ENCODE results near the gene KLF3. TPM values are rescaled to one million over a fixed set of nuclear protein-coding genes. Genes with fewer than 3 reads are reported as not detected.

The KLF3 gene
- total RNA-seq, 1 experiment from 2014 or later = 49.9 TPM

DNA sequence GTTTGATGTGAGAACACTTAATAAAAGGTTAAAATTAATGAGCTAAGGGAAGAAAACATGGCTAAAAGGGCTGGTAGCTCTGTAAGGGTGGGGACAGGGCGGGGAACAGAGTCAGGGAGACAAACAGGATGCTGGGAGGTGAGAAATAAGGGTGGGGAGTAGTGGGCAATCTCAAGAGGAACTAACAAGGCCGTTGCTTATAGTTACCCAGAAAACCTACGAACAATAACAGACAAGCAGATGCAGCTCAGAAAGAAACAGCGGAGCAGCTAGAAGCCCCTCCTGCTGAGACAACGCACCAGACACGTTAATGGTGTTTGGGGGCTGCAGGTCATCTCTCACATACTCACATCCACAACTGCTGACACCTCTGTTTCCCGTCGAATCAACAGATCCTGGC lies 9.7 kb upstream of the KLF3 start:
- intact Hi-C loops (cut with micrococcal nuclease; ENCODE audit: unreplicated experiment) = no loop called here
- CTCF ChIA-PET = interaction anchor here (0.7 kb wide), 1 partner anchor 18 kb away, joined by 3 read pairs; no protein-coding TSS in a partner anchor
- Mint-ChIP-seq H3K27ac (ENCODE audit: unreplicated experiment) (no peak overlapping the region), H3K36me3 (ENCODE audit: insufficient read depth, unreplicated experiment) (no peaks in the 10 kb centered on the region), H3K9me3 (ENCODE audit: low read depth, unreplicated experiment) (peaks cover 3% of the 10 kb centered on the region), H3K4me1 (ENCODE audit: low read depth, unreplicated experiment) (peaks cover 10% of the 10 kb centered on the region), H3K27me3 (ENCODE audit: unreplicated experiment) (no peaks in the 10 kb centered on the region), H3K4me3 (ENCODE audit: low read depth, unreplicated experiment) (no peak overlapping the region)
- no TSS peak for BruUV-seq (replicated peaks)
- DNase-seq = no peak
- TF ChIP-seq, protein P1, sequence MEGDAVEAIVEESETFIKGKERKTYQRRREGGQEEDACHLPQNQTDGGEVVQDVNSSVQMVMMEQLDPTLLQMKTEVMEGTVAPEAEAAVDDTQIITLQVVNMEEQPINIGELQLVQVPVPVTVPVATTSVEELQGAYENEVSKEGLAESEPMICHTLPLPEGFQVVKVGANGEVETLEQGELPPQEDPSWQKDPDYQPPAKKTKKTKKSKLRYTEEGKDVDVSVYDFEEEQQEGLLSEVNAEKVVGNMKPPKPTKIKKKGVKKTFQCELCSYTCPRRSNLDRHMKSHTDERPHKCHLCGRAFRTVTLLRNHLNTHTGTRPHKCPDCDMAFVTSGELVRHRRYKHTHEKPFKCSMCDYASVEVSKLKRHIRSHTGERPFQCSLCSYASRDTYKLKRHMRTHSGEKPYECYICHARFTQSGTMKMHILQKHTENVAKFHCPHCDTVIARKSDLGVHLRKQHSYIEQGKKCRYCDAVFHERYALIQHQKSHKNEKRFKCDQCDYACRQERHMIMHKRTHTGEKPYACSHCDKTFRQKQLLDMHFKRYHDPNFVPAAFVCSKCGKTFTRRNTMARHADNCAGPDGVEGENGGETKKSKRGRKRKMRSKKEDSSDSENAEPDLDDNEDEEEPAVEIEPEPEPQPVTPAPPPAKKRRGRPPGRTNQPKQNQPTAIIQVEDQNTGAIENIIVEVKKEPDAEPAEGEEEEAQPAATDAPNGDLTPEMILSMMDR (IDR thresholded peaks at IDR 0.05; ENCODE audit: unreplicated experiment) = no peak

DNA sequence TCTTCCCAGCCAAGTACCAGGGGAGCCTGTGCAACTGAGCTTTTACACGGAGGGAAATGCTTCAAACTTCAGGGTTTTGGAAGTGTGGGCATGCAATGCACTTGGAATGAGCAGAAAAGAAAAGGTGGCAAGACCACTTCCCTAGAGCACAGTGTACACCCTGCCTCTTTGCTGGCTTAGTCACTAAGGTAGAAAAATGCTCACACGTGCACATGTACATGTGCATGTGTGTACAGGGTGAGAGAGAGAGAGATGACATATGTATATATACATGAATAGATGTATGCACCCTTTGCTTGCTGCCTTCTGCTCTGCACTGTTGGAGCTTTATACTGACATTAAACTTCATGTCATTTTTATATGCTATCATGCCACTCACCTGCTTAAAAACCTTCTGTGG lies 7.9 kb upstream of the KLF3 start:
- Mint-ChIP-seq H3K4me1 (ENCODE audit: low read depth, unreplicated experiment) (peaks cover 14% of the 10 kb centered on the region), H3K27ac (ENCODE audit: unreplicated experiment) (no peak overlapping the region), H3K27me3 (ENCODE audit: unreplicated experiment) (no peaks in the 10 kb centered on the region), H3K9me3 (ENCODE audit: low read depth, unreplicated experiment) (peaks cover 7% of the 10 kb centered on the region), H3K4me3 (ENCODE audit: low read depth, unreplicated experiment) (no peak overlapping the region), H3K36me3 (ENCODE audit: insufficient read depth, unreplicated experiment) (no peaks in the 10 kb centered on the region)
- no peak for DNase-seq
- no TSS peak for BruUV-seq (replicated peaks)
- CTCF ChIA-PET = no interaction called here
- TF ChIP-seq, protein P1 (IDR thresholded peaks at IDR 0.05; ENCODE audit: unreplicated experiment) = no peak
- intact Hi-C loops (cut with micrococcal nuclease; ENCODE audit: unreplicated experiment) = no loop called here

DNA sequence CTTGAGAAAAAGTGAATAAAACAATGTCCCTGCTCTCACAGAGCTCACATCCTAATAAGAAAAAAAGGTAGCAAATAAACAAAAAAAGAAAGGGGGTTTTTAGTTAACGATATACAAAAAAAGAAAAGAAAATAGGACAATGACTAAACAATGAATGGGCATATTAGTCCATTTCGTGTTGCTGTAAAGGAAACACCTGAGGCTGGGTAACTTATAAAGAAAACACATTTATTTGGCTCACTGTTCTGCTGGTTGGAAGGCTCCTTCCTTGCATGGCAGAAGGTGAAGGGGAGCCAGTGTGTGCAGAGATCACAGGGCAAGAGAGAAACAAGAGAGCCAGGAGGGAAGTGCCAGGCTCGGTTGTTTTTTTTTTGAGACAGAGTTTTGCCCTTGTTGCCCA lies 4.7 kb upstream of the KLF3 start:
- CTCF ChIA-PET = interaction anchor here (0.7 kb wide), 1 partner anchor 12 kb away, joined by 4 read pairs; no protein-coding TSS in a partner anchor
- intact Hi-C loops (cut with micrococcal nuclease; ENCODE audit: unreplicated experiment) = no loop called here

DNA sequence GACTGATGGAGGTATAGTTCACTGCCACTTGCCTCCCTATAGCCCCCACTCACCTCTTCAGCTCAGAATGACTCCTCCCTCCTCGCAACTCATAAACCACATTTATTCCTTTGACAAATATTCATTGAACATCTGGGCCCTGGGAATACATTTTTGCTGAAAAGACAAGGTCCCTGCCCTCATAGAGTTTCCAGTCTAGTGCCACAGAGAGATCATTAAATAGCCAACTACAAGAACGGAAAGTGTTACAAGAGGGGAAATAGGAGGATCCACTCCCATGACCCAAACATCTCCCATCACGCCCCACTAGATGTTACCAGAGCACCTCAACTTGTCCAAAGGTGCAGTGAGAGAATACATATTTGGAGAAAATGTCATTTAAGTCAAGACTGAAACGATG lies 3.2 kb upstream of the KLF3 start:
- no peak overlapping the region for H3K4me3 Mint-ChIP-seq (ENCODE audit: low read depth, unreplicated experiment)
- no peaks in the 10 kb centered on the region for H3K27me3 Mint-ChIP-seq (ENCODE audit: unreplicated experiment)
- H3K27ac Mint-ChIP-seq (ENCODE audit: unreplicated experiment) = peak overlapping the region; percentile 42
- H3K4me1 Mint-ChIP-seq (ENCODE audit: low read depth, unreplicated experiment) = peaks cover 28% of the 10 kb centered on the region
- DNase-seq = no peak
- peaks cover 26% of the 10 kb centered on the region for H3K36me3 Mint-ChIP-seq (ENCODE audit: insufficient read depth, unreplicated experiment)
- no TSS peak for BruUV-seq (replicated peaks)
- TF ChIP-seq, protein P1 (IDR thresholded peaks at IDR 0.05; ENCODE audit: unreplicated experiment) = no peak
- intact Hi-C loops (cut with micrococcal nuclease; ENCODE audit: unreplicated experiment) = no loop called here
- CTCF ChIA-PET = no interaction called here
- H3K9me3 Mint-ChIP-seq (ENCODE audit: low read depth, unreplicated experiment) = peaks cover 9% of the 10 kb centered on the region

More for the DNA sequence above, 4.7 kb upstream of the KLF3 start:
- H3K27ac Mint-ChIP-seq (ENCODE audit: unreplicated experiment) = no peak overlapping the region
- DNase-seq = no peak
- H3K4me3 Mint-ChIP-seq (ENCODE audit: low read depth, unreplicated experiment) = no peak overlapping the region
- no TSS peak for BruUV-seq (replicated peaks)
- peaks cover 11% of the 10 kb centered on the region for H3K36me3 Mint-ChIP-seq (ENCODE audit: insufficient read depth, unreplicated experiment)
- H3K27me3 Mint-ChIP-seq (ENCODE audit: unreplicated experiment) = no peaks in the 10 kb centered on the region
- H3K9me3 Mint-ChIP-seq (ENCODE audit: low read depth, unreplicated experiment) = peaks cover 9% of the 10 kb centered on the region
- peaks cover 28% of the 10 kb centered on the region for H3K4me1 Mint-ChIP-seq (ENCODE audit: low read depth, unreplicated experiment)
- TF ChIP-seq, protein P1 (IDR thresholded peaks at IDR 0.05; ENCODE audit: unreplicated experiment) = no peak
